Left ventricle myocardium inferior (tissue), 1 donor: Measurements from ENCODE around the gene WDR73. TPM values are rescaled to one million over a fixed set of nuclear protein-coding genes. Genes with fewer than 3 reads are reported as not detected.
"Not testable (repeated sequence)": the region's sequence is repeated elsewhere in the genome, so short reads cannot be mapped to it uniquely, and the experiment has no call there.

Experiments
- DNase-seq: peaks from one replicate; pipeline ENCODE4 v3.0.0-alpha.2; 2020
- H3K27ac ChIP-seq: fragments of 200-600 bp; replicated peaks from 2 replicates; pipeline ENCODE4 v1.8.0; 2021
- H3K27me3 ChIP-seq: fragments of 200-600 bp; 2 replicates; pipeline ENCODE4 v1.8.0; 2021; ENCODE audit warnings: low read depth
- H3K36me3 ChIP-seq: fragments of 200-600 bp; 2 replicates; pipeline ENCODE4 v1.8.0; 2021
- H3K4me1 ChIP-seq: fragments of 200-600 bp; 2 replicates; pipeline ENCODE4 v1.8.0; 2021
- H3K4me3 ChIP-seq: fragments of 200-600 bp; 2 replicates; pipeline ENCODE4 v1.8.0; 2021; ENCODE audit warnings: mild to moderate bottlenecking, moderate library complexity
- H3K9me3 ChIP-seq: fragments of 200-600 bp; replicated peaks from 2 replicates; pipeline ENCODE4 v1.8.0; 2021
- CTCF ChIP-seq: fragments of 200-600 bp; IDR thresholded peaks from 2 replicates; pipeline ENCODE4 v1.8.0; 2021; ENCODE audit warnings: antibody characterized with exemption, mild to moderate bottlenecking, borderline replicate concordance
- intact Hi-C: fragments of 100-400 bp; cut with micrococcal nuclease; formaldehyde crosslinking; loops from one replicate; pipeline ENCODE4 v1.11.0; 2022
- total RNA-seq: library from RNA; stranded (reverse); fragmentation: NEBNext Ultra II Directional; extraction: Animal tissue kit (Norgen Biotek cat#: 25700); gene quantifications from one replicate; pipeline ENCODE4 v1.2.1, GENCODE V29; 2021
- donor health status: DM: no; HTN: yes; CAD: no; lungs with severe emphysema.

The WDR73 gene
- total RNA-seq, 1 donor from 2014 or later: 14.7 TPM

GRCh38 chr15:84696757-84697156 lies 42.7 kb upstream of the WDR73 start:
- Histone ChIP-seq H3K27me3 (no peaks in the 10 kb centered on the region), H3K36me3 (no peaks in the 10 kb centered on the region), H3K4me1 (peaks cover 44% of the 10 kb centered on the region), H3K27ac (no peak overlapping the region), H3K9me3 (no peaks in the 10 kb centered on the region), H3K4me3 (no peak overlapping the region)
- DNase-seq: no peak
- TF ChIP-seq CTCF: no peak
- intact Hi-C loops: no loop called here

- intact Hi-C loops: no loop called here
- no peaks in the 10 kb centered on the region for H3K27me3 ChIP-seq
- no peak overlapping the region for H3K27ac ChIP-seq
- no peak for TF ChIP-seq CTCF
- H3K36me3 ChIP-seq: peaks cover 41% of the 10 kb centered on the region
- H3K9me3 ChIP-seq: no peaks in the 10 kb centered on the region
- DNase-seq: no peak
- H3K4me1 ChIP-seq: peaks cover 21% of the 10 kb centered on the region
- no peak overlapping the region for H3K4me3 ChIP-seq
Observed at GRCh38 chr15:84690342-84690741, 36.3 kb upstream of the WDR73 start.

GRCh38 chr15:84689858-84690257 lies 35.8 kb upstream of the WDR73 start:
- DNase-seq: no peak
- TF ChIP-seq CTCF: no peak

GRCh38 chr15:84686446-84686845 lies 32.4 kb upstream of the WDR73 start:
- H3K4me3 ChIP-seq, DNase-seq, H3K27me3 ChIP-seq, intact Hi-C loops, H3K27ac ChIP-seq, H3K9me3 ChIP-seq: not testable (repeated sequence)
- peaks cover 52% of the 10 kb centered on the region for H3K36me3 ChIP-seq
- peaks cover 11% of the 10 kb centered on the region for H3K4me1 ChIP-seq

More at GRCh38 chr15:84689858-84690257, 35.8 kb upstream of the WDR73 start:
- Histone ChIP-seq H3K4me3 (no peak overlapping the region), H3K36me3 (peaks cover 44% of the 10 kb centered on the region), H3K9me3 (no peaks in the 10 kb centered on the region), H3K27ac (no peak overlapping the region), H3K27me3 (no peaks in the 10 kb centered on the region), H3K4me1 (peaks cover 21% of the 10 kb centered on the region)
- intact Hi-C loops: no loop called here

- TF ChIP-seq CTCF: no peak
- Histone ChIP-seq H3K36me3 (peaks cover 55% of the 10 kb centered on the region), H3K27ac (peak overlapping the region; percentile 9), H3K27me3 (no peaks in the 10 kb centered on the region), H3K9me3 (no peaks in the 10 kb centered on the region), H3K4me1 (peaks cover 7% of the 10 kb centered on the region), H3K4me3 (no peak overlapping the region)
- DNase-seq: peak; percentile 41
- intact Hi-C loops: no loop called here
Observed at GRCh38 chr15:84685304-84685703, 31.2 kb upstream of the WDR73 start.

- no peak overlapping the region for H3K27ac ChIP-seq
- peaks cover 60% of the 10 kb centered on the region for H3K36me3 ChIP-seq
- H3K9me3 ChIP-seq: no peaks in the 10 kb centered on the region
- peaks cover 7% of the 10 kb centered on the region for H3K4me1 ChIP-seq
- no peaks in the 10 kb centered on the region for H3K27me3 ChIP-seq
- H3K4me3 ChIP-seq: no peak overlapping the region
- DNase-seq: no peak
- intact Hi-C loops: no loop called here
- no peak for TF ChIP-seq CTCF
Observed at GRCh38 chr15:84684092-84684491, 30.0 kb upstream of the WDR73 start.
